Parathyroid adenoma (tissue), 2 donors: ENCODE results near the gene ZNF566.
A peak's percentile ranks its signal among the peaks of the same experiment; 100 is the strongest.

ENCODE experiments used
- H2AFZ ChIP-seq: fragments of 300-600 bp; sonication (generic); one replicate; pipeline ENCODE4 v1.7.0; 2017; ENCODE audit warnings: antibody characterized with exemption, mild to moderate bottlenecking
- H3K27ac ChIP-seq: fragments of 300-600 bp; sonication (generic); one replicate; pipeline ENCODE4 v1.7.0; 2017
- H3K27me3 ChIP-seq: fragments of 300-600 bp; sonication (generic); one replicate; pipeline ENCODE4 v1.7.0; 2017; ENCODE audit warnings: low read length; ENCODE audit not compliant: control insufficient read depth, insufficient read depth
- H3K36me3 ChIP-seq: fragments of 300-600 bp; sonication (generic); one replicate; pipeline ENCODE4 v1.7.0; 2017; ENCODE audit warnings: low read length; ENCODE audit not compliant: control insufficient read depth, insufficient read depth
- H3K4me1 ChIP-seq: fragments of 300-600 bp; sonication (generic); one replicate; pipeline ENCODE4 v1.7.0; 2017; ENCODE audit warnings: control low read depth
- H3K4me2 ChIP-seq: fragments of 300-600 bp; sonication (generic); one replicate; pipeline ENCODE4 v1.7.0; 2017; ENCODE audit warnings: low read length
- H3K4me3 ChIP-seq: fragments of 300-600 bp; sonication (generic); one replicate; pipeline ENCODE4 v1.7.0; 2017; ENCODE audit warnings: low read depth, low read length
- H3K79me2 ChIP-seq: fragments of 300-600 bp; sonication (generic); one replicate; pipeline ENCODE4 v1.7.0; 2017; ENCODE audit warnings: control low read depth
- H3K9ac ChIP-seq: fragments of 300-600 bp; sonication (generic); one replicate; pipeline ENCODE4 v1.7.0; 2017; ENCODE audit warnings: mild to moderate bottlenecking
- H3K9me3 ChIP-seq: fragments of 300-600 bp; sonication (generic); one replicate; pipeline ENCODE4 v1.7.0; 2017; ENCODE audit warnings: low read length; ENCODE audit not compliant: control insufficient read depth
- CTCF ChIP-seq: fragments of 300-600 bp; sonication (generic); IDR thresholded peaks from one replicate; pipeline ENCODE4 v1.7.0; 2017; ENCODE audit warnings: antibody characterized with exemption, mild to moderate bottlenecking
- donor health status: primary hyperparathyroidism.

The ZNF566 gene

GRCh38 chr19:36423925-36424324, 65.4 kb downstream of the ZNF566 start:
- no peaks in the 10 kb centered on the region for H3K27me3 ChIP-seq
- H3K36me3 ChIP-seq, result no peaks in the 10 kb centered on the region
- no peak for TF ChIP-seq CTCF
- H3K4me1 ChIP-seq, result no peaks in the 10 kb centered on the region
- H3K79me2 ChIP-seq, result no peaks in the 10 kb centered on the region
- H3K4me3 ChIP-seq, result no peak overlapping the region
- H3K27ac ChIP-seq, result no peak overlapping the region
- no peak overlapping the region for H3K9ac ChIP-seq
- no peak overlapping the region for H2AFZ ChIP-seq
- H3K4me2 ChIP-seq, result no peak overlapping the region
- no peaks in the 10 kb centered on the region for H3K9me3 ChIP-seq

- Histone ChIP-seq H2AFZ (peak overlapping the region; percentile 54), H3K4me3 (peak overlapping the region; percentile 28), H3K79me2 (no peaks in the 10 kb centered on the region), H3K4me2 (peak overlapping the region; percentile 32), H3K27me3 (no peaks in the 10 kb centered on the region), H3K9me3 (no peaks in the 10 kb centered on the region), H3K4me1 (no peaks in the 10 kb centered on the region), H3K27ac (no peak overlapping the region), H3K36me3 (no peaks in the 10 kb centered on the region), H3K9ac (no peak overlapping the region)
- no peak for TF ChIP-seq CTCF
Observed at GRCh38 chr19:36421749-36422481, 67.4 kb downstream of the ZNF566 start.

GRCh38 chr19:36420961-36421748, 68.2 kb downstream of the ZNF566 start:
- Histone ChIP-seq H3K27ac (no peak overlapping the region), H3K27me3 (no peaks in the 10 kb centered on the region), H3K9ac (no peak overlapping the region), H3K4me2 (peak overlapping the region; percentile 32), H3K79me2 (no peaks in the 10 kb centered on the region), H3K4me1 (no peaks in the 10 kb centered on the region), H2AFZ (peak overlapping the region; percentile 54), H3K4me3 (peak overlapping the region; percentile 28), H3K36me3 (no peaks in the 10 kb centered on the region), H3K9me3 (no peaks in the 10 kb centered on the region)
- TF ChIP-seq CTCF, result no peak

GRCh38 chr19:36418287-36419001, 70.9 kb downstream of the ZNF566 start, which contains the start of gene ZFP82:
Gene ZFP82 (minus strand): TSS chr19:36418644. CDS start chr19:36409789, 8,855 bp downstream.
- peak within 1 kb of the TSS; percentile 83 for H3K4me3 ChIP-seq
- no peaks in the 10 kb centered on the region for H3K4me1 ChIP-seq
- TF ChIP-seq CTCF, result no peak
- no peaks in the 10 kb centered on the region for H3K79me2 ChIP-seq
- H3K36me3 ChIP-seq, result no peaks in the 10 kb centered on the region
- H3K27me3 ChIP-seq, result no peaks in the 10 kb centered on the region
- H3K9ac ChIP-seq, result no peak within 1 kb of the TSS
- peak within 1 kb of the TSS; percentile 29 for H3K27ac ChIP-seq
- H3K4me2 ChIP-seq, result peak within 1 kb of the TSS; percentile 97
- H3K9me3 ChIP-seq, result no peaks in the 10 kb centered on the region
- H2AFZ ChIP-seq, result peak within 1 kb of the TSS; percentile 62
